WTC11 (cell line): Measurements from ENCODE around the gene RNASET2. TPM values are rescaled to one million over a fixed set of nuclear protein-coding genes. Genes with fewer than 3 reads are reported as not detected.

Experiments used
- ATAC-seq: fragments of 200-7000 bp; cut with Tn5 transposase; 2 replicates; pipeline ENCODE4 v1.10.0; 2021; ENCODE audit warnings: mild to moderate bottlenecking, moderate library complexity
- CTCF ChIA-PET: fragments of 300-600 bp; sonication (Branson Sonifier 250); formaldehyde crosslinking; loops from one replicate; lab custom pipeline; 2021; ENCODE audit warnings: antibody characterized with exemption; lab: Charles Lee
- POLR2A ChIA-PET: fragments of 350-600 bp; sonication (Branson Sonifier 250); formaldehyde crosslinking; loops from one replicate; lab custom pipeline; 2021; ENCODE audit warnings: antibody characterized with exemption; lab: Charles Lee
- DNase-seq: peaks from one replicate; pipeline ENCODE4 v3.0.0; 2021; ENCODE audit warnings: low spot score
- H3K27ac Mint-ChIP-seq: 2 replicates; pipeline ENCODE4 v1.8.0; 2021; ENCODE audit warnings: mixed read lengths
- H3K27me3 Mint-ChIP-seq: 2 replicates; pipeline ENCODE4 v1.8.0; 2021; ENCODE audit warnings: low read depth, mild to moderate bottlenecking, moderate library complexity, mixed read lengths
- H3K36me3 Mint-ChIP-seq: 2 replicates; pipeline ENCODE4 v1.8.0; 2021; ENCODE audit warnings: mixed read lengths
- H3K4me1 Mint-ChIP-seq: 2 replicates; pipeline ENCODE4 v1.8.0; 2022; ENCODE audit warnings: mixed read lengths
- H3K4me3 Mint-ChIP-seq: 2 replicates; pipeline ENCODE4 v1.8.0; 2021; ENCODE audit warnings: mild to moderate bottlenecking, moderate library complexity, mixed read lengths
- H3K9me3 Mint-ChIP-seq: 2 replicates; pipeline ENCODE4 v1.8.0; 2021; ENCODE audit warnings: mixed read lengths
- E2F4 ChIP-seq: sonication (generic); formaldehyde crosslinking; IDR thresholded peaks from 2 replicates; pipeline ENCODE4 v1.8.1; 2022; ENCODE audit warnings: low read depth, mild to moderate bottlenecking, moderate library complexity, missing genetic modification reagents, borderline replicate concordance
- ERG ChIP-seq: fragments of 250-450 bp; sonication (Bioruptor Pico); IDR thresholded peaks from 2 replicates; pipeline ENCODE4 v1.8.0; 2021; ENCODE audit warnings: mild to moderate bottlenecking
- FOXK1 ChIP-seq: sonication (generic); formaldehyde crosslinking; IDR thresholded peaks from 2 replicates; pipeline ENCODE4 v1.8.0; 2022; ENCODE audit warnings: mild to moderate bottlenecking, moderate library complexity, missing genetic modification reagents
- FOXP1 ChIP-seq: sonication (generic); formaldehyde crosslinking; IDR thresholded peaks from 2 replicates; pipeline ENCODE4 v1.8.0; 2022; ENCODE audit warnings: missing genetic modification reagents, mild to moderate bottlenecking, moderate library complexity, borderline replicate concordance
- GTF2I ChIP-seq: fragments of 250-450 bp; sonication (Bioruptor Pico); conservative IDR thresholded peaks from 2 replicates; pipeline ENCODE4 v1.4.0; 2021; ENCODE audit warnings: mild to moderate bottlenecking
- MYBL2 ChIP-seq: sonication (generic); formaldehyde crosslinking; IDR thresholded peaks from 2 replicates; pipeline ENCODE4 v1.8.1; 2023; ENCODE audit warnings: mild to moderate bottlenecking, moderate library complexity, missing genetic modification reagents
- NFATC4 ChIP-seq: fragments of 250-450 bp; sonication (Bioruptor Pico); IDR thresholded peaks from 2 replicates; pipeline ENCODE4 v1.9.0; 2021; ENCODE audit warnings: mild to moderate bottlenecking
- NFYB ChIP-seq: sonication (generic); formaldehyde crosslinking; conservative IDR thresholded peaks from 2 replicates; pipeline ENCODE4 v1.8.0; 2022; ENCODE audit warnings: low read depth, missing genetic modification reagents
- PRRX2 ChIP-seq: fragments of 250-450 bp; sonication (Bioruptor Pico); IDR thresholded peaks from 2 replicates; pipeline ENCODE4 v1.8.0; 2021; ENCODE audit warnings: mild to moderate bottlenecking
- RELA ChIP-seq: sonication (generic); formaldehyde crosslinking; IDR thresholded peaks from 2 replicates; pipeline ENCODE4 v1.8.1; 2022; ENCODE audit warnings: missing genetic modification reagents, mild to moderate bottlenecking, borderline replicate concordance
- RORB ChIP-seq: fragments of 250-450 bp; sonication (Bioruptor Pico); IDR thresholded peaks from 2 replicates; pipeline ENCODE4 v1.9.0; 2021; ENCODE audit warnings: mild to moderate bottlenecking
- SOX15 ChIP-seq: fragments of 250-450 bp; sonication (Bioruptor Pico); IDR thresholded peaks from 2 replicates; pipeline ENCODE4 v1.9.0; 2021; ENCODE audit warnings: mild to moderate bottlenecking
- TEAD1 ChIP-seq: sonication (generic); formaldehyde crosslinking; IDR thresholded peaks from 2 replicates; pipeline ENCODE4 v1.8.0; 2022; ENCODE audit warnings: mild to moderate bottlenecking, missing genetic modification reagents
- USF2 ChIP-seq: sonication (generic); formaldehyde crosslinking; IDR thresholded peaks from 2 replicates; pipeline ENCODE4 v1.8.1; 2023; ENCODE audit warnings: mild to moderate bottlenecking, missing genetic modification reagents, moderate library complexity
- ZBTB21 ChIP-seq: sonication (generic); formaldehyde crosslinking; IDR thresholded peaks from 2 replicates; pipeline ENCODE4 v1.8.1; 2023; ENCODE audit warnings: mild to moderate bottlenecking, missing genetic modification reagents, borderline replicate concordance
- ZBTB43 ChIP-seq: sonication (generic); formaldehyde crosslinking; IDR thresholded peaks from 2 replicates; pipeline ENCODE4 v1.8.1; 2023; ENCODE audit warnings: mild to moderate bottlenecking, missing genetic modification reagents
- ZNF396 ChIP-seq: fragments of 250-450 bp; sonication (Bioruptor Pico); IDR thresholded peaks from 2 replicates; pipeline ENCODE4 v1.8.0; 2021; ENCODE audit warnings: mild to moderate bottlenecking, moderate library complexity, borderline replicate concordance
- ZNF425 ChIP-seq: fragments of 250-450 bp; sonication (Bioruptor Pico); conservative IDR thresholded peaks from 2 replicates; pipeline ENCODE4 v1.9.0; 2021; ENCODE audit warnings: mild to moderate bottlenecking
- ZNF512 ChIP-seq: sonication (generic); formaldehyde crosslinking; IDR thresholded peaks from 2 replicates; pipeline ENCODE4 v1.8.1; 2022; ENCODE audit warnings: missing genetic modification reagents, borderline replicate concordance
- ZNF532 ChIP-seq: fragments of 250-450 bp; sonication (Bioruptor Pico); IDR thresholded peaks from 2 replicates; pipeline ENCODE4 v1.9.0; 2021; ENCODE audit warnings: mild to moderate bottlenecking, borderline replicate concordance
- total RNA-seq: library from RNA; stranded (reverse); gene quantifications from 3 replicates; pipeline ENCODE4 v1.2.3, GENCODE V29; 2021

RNASET2 gene
- total RNA-seq, 1 experiment from 2014 or later: 35.6 TPM

GRCh38 chr6:166906376-166907044, 49.8 kb downstream of the RNASET2 start:
- Mint-ChIP-seq H3K36me3 (no peaks in the 10 kb centered on the region), H3K4me1 (peaks cover 10% of the 10 kb centered on the region), H3K9me3 (peaks cover 19% of the 10 kb centered on the region), H3K27me3 (no peaks in the 10 kb centered on the region), H3K4me3 (no peak overlapping the region), H3K27ac (no peak overlapping the region)
- no peak for ATAC-seq
- ChIA-PET POLR2A (no interaction called here), CTCF (interaction anchor here (2.6 kb wide), 1 partner anchor 132 kb away, joined by 6 read pairs; no protein-coding TSS in a partner anchor)
- no peak for DNase-seq
- TF ChIP-seq ERG (CRISPR knock-in tag) (no peak), SOX15 (CRISPR knock-in tag) (no peak), PRRX2 (CRISPR knock-in tag) (no peak), NFYB (CRISPR knock-in tag) (no peak), TEAD1 (CRISPR knock-in tag) (no peak), GTF2I (CRISPR knock-in tag) (no peak), USF2 (CRISPR knock-in tag) (no peak), MYBL2 (CRISPR knock-in tag) (no peak), NFATC4 (CRISPR knock-in tag) (no peak), FOXK1 (CRISPR knock-in tag) (no peak), FOXP1 (CRISPR knock-in tag) (no peak), ZNF396 (CRISPR knock-in tag) (no peak), RORB (no peak), ZBTB43 (no peak), RELA (CRISPR knock-in tag) (no peak), ZBTB21 (CRISPR knock-in tag) (no peak)
- TF ChIP-seq, all 79 proteins: peak for 0

- peaks cover 10% of the 10 kb centered on the region for H3K4me1 Mint-ChIP-seq
- no peaks in the 10 kb centered on the region for H3K27me3 Mint-ChIP-seq
- POLR2A ChIA-PET: no interaction called here
- DNase-seq (no peak), ATAC-seq (no peak)
- no peak overlapping the region for H3K27ac Mint-ChIP-seq
- CTCF ChIA-PET: interaction anchor here (1.3 to 1.7 kb wide), 2 partner anchors 32 to 130 kb away, joined by 3 to 10 read pairs; no protein-coding TSS in a partner anchor
- H3K36me3 Mint-ChIP-seq: no peaks in the 10 kb centered on the region
- no peak for TF ChIP-seq ZNF425 (CRISPR knock-in tag)
- no peak for TF ChIP-seq NFYB (CRISPR knock-in tag)
- no peak for TF ChIP-seq E2F4
- no peak for TF ChIP-seq ZNF512 (CRISPR knock-in tag)
- TF ChIP-seq ZNF532: no peak
- H3K9me3 Mint-ChIP-seq: peaks cover 19% of the 10 kb centered on the region
- H3K4me3 Mint-ChIP-seq: no peak overlapping the region
Observed at GRCh38 chr6:166905505-166906134, 50.7 kb downstream of the RNASET2 start.
